NT2/D1 (cell line): ENCODE results near the gene SIKE1.

Experiments used
- SUZ12 ChIP-seq: IDR thresholded peaks from 2 replicates; pipeline ENCODE4 v1.6.1; 2011; ENCODE audit not compliant: insufficient read length, insufficient read depth; ENCODE audit errors: extremely low read depth
- YY1 ChIP-seq: IDR thresholded peaks from 2 replicates; pipeline ENCODE4 v1.6.1; 2011; ENCODE audit not compliant: insufficient read length, insufficient read depth
- ZNF274 ChIP-seq: IDR thresholded peaks from 2 replicates; pipeline ENCODE4 v1.6.1; 2011; ENCODE audit warnings: mild to moderate bottlenecking, low read depth, low read length

GRCh38 chr1:114756949-114757454 lies 23.5 kb downstream of the SIKE1 start:
- TF ChIP-seq YY1 (no peak), ZNF274 (no peak), SUZ12 (no peak)
